ENCODE results near the gene SHISA7.
"Not testable (repeated sequence)": the region's sequence is repeated elsewhere in the genome, so short reads cannot be mapped to it uniquely, and the experiment has no call there.

Gene SHISA7

GRCh38 chr19:55463583-55464031 lies 20.5 kb upstream of the SHISA7 start:
- ATAC-seq, result no peak
- no peak for DNase-seq

GRCh38 chr19:55462722-55463121 lies 19.6 kb upstream of the SHISA7 start:
- ATAC-seq, result no peak
- DNase-seq, result no peak

GRCh38 chr19:55461974-55462626 lies 19.0 kb upstream of the SHISA7 start:
- no peak for ATAC-seq
- no peak for DNase-seq

GRCh38 chr19:55461259-55461973 lies 18.3 kb upstream of the SHISA7 start, which contains the start of gene ISOC2:
TSS of gene ISOC2 (minus strand) at chr19:55461642. CDS start at chr19:55456486, 5,156 bp downstream.
- ATAC-seq (peak; percentile 97), DNase-seq (peak; percentile 100)

GRCh38 chr19:55460670-55461258 lies 17.7 kb upstream of the SHISA7 start:
- ATAC-seq, result no peak

GRCh38 chr19:55459950-55460657 lies 17.0 kb upstream of the SHISA7 start:
- ATAC-seq (no peak), DNase-seq (no peak)

More at GRCh38 chr19:55460670-55461258, 17.7 kb upstream of the SHISA7 start:
- DNase-seq, result peak; percentile 71

- no peak for ATAC-seq
Measured at GRCh38 chr19:55459551-55459949, 16.4 kb upstream of the SHISA7 start.

GRCh38 chr19:55457683-55458457 lies 14.8 kb upstream of the SHISA7 start:
- DNase-seq (no peak), ATAC-seq (no peak)

More at GRCh38 chr19:55459551-55459949, 16.4 kb upstream of the SHISA7 start:
- no peak for DNase-seq

GRCh38 chr19:55456347-55456746 lies 13.2 kb upstream of the SHISA7 start:
- no peak for DNase-seq
- no peak for ATAC-seq

- DNase-seq (no peak), ATAC-seq (no peak)
Measured at GRCh38 chr19:55455576-55456235, 12.6 kb upstream of the SHISA7 start.

GRCh38 chr19:55454787-55455243 lies 11.7 kb upstream of the SHISA7 start:
- DNase-seq (peak; percentile 64), ATAC-seq (peak; percentile 44)

GRCh38 chr19:55453511-55454260 lies 10.6 kb upstream of the SHISA7 start:
- ATAC-seq (no peak), DNase-seq (no peak)

- ATAC-seq (peak; percentile 47), DNase-seq (peak; percentile 41)
Measured at GRCh38 chr19:55452749-55453346, 9.7 kb upstream of the SHISA7 start.

- ATAC-seq, result no peak
- no peak for DNase-seq
Measured at GRCh38 chr19:55451965-55452748, 9.1 kb upstream of the SHISA7 start.

- ATAC-seq (peak; percentile 11), DNase-seq (no peak)
Measured at GRCh38 chr19:55451163-55451964, 8.3 kb upstream of the SHISA7 start.

- DNase-seq (no peak), ATAC-seq (no peak)
Measured at GRCh38 chr19:55449469-55449868, 6.4 kb upstream of the SHISA7 start.

- not testable (repeated sequence) for DNase-seq, ATAC-seq
Measured at GRCh38 chr19:55448175-55448490, 5.0 kb upstream of the SHISA7 start.

Measured in stimulated activated naive CD8-positive, alpha-beta T cell treated with anti-CD3 and anti-CD28 coated beads, Interleukin-15, Interleukin-2, amounts not matched to agents 100 U/mL and 50 U/mL, for 24 hours (primary cell).